Tibial nerve (tissue), 3 donors: ENCODE measurements around the gene SNAI3.

Experiments
- CTCF ChIP-seq, 5 experiments: fragments of 200-600 bp in 3 of 5; fragments of 450-650 bp in 2 of 5; sonication (generic) in 3 of 5; IDR thresholded peaks; one replicate each; pipeline ENCODE4 v1.5.1; 2016 to 2019; ENCODE audit warnings: antibody characterized with exemption in 5 of 5, mild to moderate bottlenecking in 3 of 5, moderate library complexity in 2 of 5
- POLR2A ChIP-seq, 2 donors: fragments of 450-650 bp; IDR thresholded peaks; one replicate each; pipeline ENCODE4 v1.6.1; 2017; ENCODE audit warnings: antibody characterized with exemption in 2 of 2, mild to moderate bottlenecking in 2 of 2, moderate library complexity in 2 of 2

DNA sequence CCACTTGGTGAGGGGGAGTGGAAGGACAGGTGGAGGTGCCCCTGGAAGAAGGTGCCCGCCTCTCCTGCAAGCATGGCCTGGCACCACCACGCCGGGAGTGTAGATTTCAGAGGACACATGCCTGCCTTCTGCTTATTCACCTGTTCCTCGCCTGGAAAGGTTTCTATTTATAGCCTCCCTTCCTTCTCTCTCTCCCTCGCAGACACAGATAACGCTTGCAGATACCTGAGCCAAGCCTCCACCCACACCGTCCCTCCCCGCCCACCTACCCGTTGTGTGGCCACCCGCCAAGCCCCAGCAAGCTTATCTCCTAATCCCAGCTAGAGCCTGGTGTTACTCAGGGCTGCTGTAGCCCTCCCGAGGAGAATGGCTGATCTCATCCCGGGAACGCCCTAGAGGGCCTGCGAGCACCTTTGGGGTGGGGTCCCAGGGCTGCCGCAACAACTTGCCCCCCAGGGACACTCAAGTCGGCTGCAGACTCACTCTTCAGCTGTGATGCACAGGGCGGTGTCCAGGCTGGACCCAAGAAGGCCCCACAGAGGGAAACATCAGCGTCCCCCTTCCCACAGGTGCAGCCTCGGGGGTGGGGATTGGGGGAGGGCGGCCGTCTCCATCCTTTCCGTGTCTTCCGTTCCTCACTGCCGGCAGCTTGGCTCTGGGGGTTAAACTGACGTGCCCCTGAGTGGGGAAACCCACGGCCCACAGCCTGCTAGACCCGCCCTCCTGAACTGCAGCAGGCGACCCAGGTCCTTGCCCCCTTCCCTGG is 1.9 kb upstream of the SNAI3 start:
- TF ChIP-seq CTCF (IDR thresholded peaks at IDR 0.05) (no peak), POLR2A (IDR thresholded peaks at IDR 0.05) (no peak)
